Activated CD4-positive, alpha-beta T cell treated with anti-CD3 and anti-CD28 coated beads, Interleukin-2, amount 50 U/mL, for 24 hours (primary cell): ENCODE data around the gene SLC6A5.
"Not testable (repeated sequence)": the region's sequence is repeated elsewhere in the genome, so short reads cannot be mapped to it uniquely, and the experiment has no call there.

Experiments used
- DNase-seq, 2 donors: peaks; one replicate each; pipeline ENCODE4 v3.0.0-alpha.2; 2020; ENCODE audit warnings: low read depth in 1 of 2, low spot score in 1 of 2

SLC6A5 gene

GRCh38 chr11:20599221-20600019 is at the start of gene SLC6A5:
Gene SLC6A5 (plus strand): TSS chr11:20599608. CDS start chr11:20599673, 65 bp downstream.
- no peak for DNase-seq

- no peak for DNase-seq
Measured at GRCh38 chr11:20551096-20551495, 48.3 kb upstream of the SLC6A5 start.

- no peak for DNase-seq
Measured at GRCh38 chr11:20555783-20556182, 43.6 kb upstream of the SLC6A5 start.

- not testable (repeated sequence) for DNase-seq
Measured at GRCh38 chr11:20556396-20556795, 43.0 kb upstream of the SLC6A5 start.

GRCh38 chr11:20558741-20559140 is 40.7 kb upstream of the SLC6A5 start:
- DNase-seq, result no peak

GRCh38 chr11:20559523-20560300 is 39.7 kb upstream of the SLC6A5 start:
- no peak for DNase-seq

- no peak for DNase-seq
Measured at GRCh38 chr11:20561915-20562314, 37.5 kb upstream of the SLC6A5 start.

GRCh38 chr11:20563866-20564265 is 35.5 kb upstream of the SLC6A5 start:
- no peak for DNase-seq

- DNase-seq, result no peak
Measured at GRCh38 chr11:20564846-20565635, 34.4 kb upstream of the SLC6A5 start.

GRCh38 chr11:20566115-20566514 is 33.3 kb upstream of the SLC6A5 start:
- not testable (repeated sequence) for DNase-seq

- no peak for DNase-seq
Measured at GRCh38 chr11:20566591-20567434, 32.6 kb upstream of the SLC6A5 start.

- not testable (repeated sequence) for DNase-seq
Measured at GRCh38 chr11:20579725-20580124, 19.7 kb upstream of the SLC6A5 start.

- DNase-seq, result no peak
Measured at GRCh38 chr11:20583201-20583600, 16.2 kb upstream of the SLC6A5 start.

- DNase-seq, result no peak
Measured at GRCh38 chr11:20584093-20584774, 15.2 kb upstream of the SLC6A5 start.

- no peak for DNase-seq
Measured at GRCh38 chr11:20589796-20590195, 9.6 kb upstream of the SLC6A5 start.

- no peak for DNase-seq
Measured at GRCh38 chr11:20590381-20590780, 9.0 kb upstream of the SLC6A5 start.

- DNase-seq, result no peak
Measured at GRCh38 chr11:20592741-20593140, 6.7 kb upstream of the SLC6A5 start.

GRCh38 chr11:20594274-20595061 is 4.9 kb upstream of the SLC6A5 start:
- DNase-seq, result no peak

- no peak for DNase-seq
Measured at GRCh38 chr11:20595101-20595500, 4.3 kb upstream of the SLC6A5 start.
